ENCODE measurements around the gene STRN. TPM values are rescaled to one million over a fixed set of nuclear protein-coding genes. Genes with fewer than 3 reads are reported as not detected.

Gene STRN
- total RNA-seq, 2 donors from 2014 or later, result 44.0 to 50.6 TPM

GRCh38 chr2:36824273-36824672, 142.1 kb downstream of the STRN start:
- peak; percentile 67 for DNase-seq
- H3K9me3 ChIP-seq (ENCODE audit: control insufficient read depth, low read length), result no peaks in the 10 kb centered on the region
- Mint-ChIP-seq H3K27me3 (ENCODE audit: insufficient read depth) (no peaks in the 10 kb centered on the region), H3K4me3 (no peak overlapping the region), H3K36me3 (ENCODE audit: low read depth) (no peaks in the 10 kb centered on the region), H3K27ac (no peak overlapping the region), H3K9me3 (no peaks in the 10 kb centered on the region), H3K4me1 (peaks cover 17% of the 10 kb centered on the region)
- no peak overlapping the region for H3K4me3 ChIP-seq (ENCODE audit: low read length)
- WGBS, 2 experiments (ENCODE audit: insufficient coverage in 1 of 2, insufficient read length in 1 of 2), result 65 to 75% methylated on average over 3 to 7 of the region's 7 CpGs
- TF ChIP-seq CTCF (conservative IDR thresholded peaks at IDR 0.05), result no peak
- no peaks in the 10 kb centered on the region for H3K36me3 ChIP-seq (ENCODE audit: control insufficient read depth, insufficient read depth, low read length)
- no peak overlapping the region for H3K27ac ChIP-seq (ENCODE audit: low read depth, low read length)
- no peaks in the 10 kb centered on the region for H3K27me3 ChIP-seq (ENCODE audit: control insufficient read depth, insufficient read depth, low read length, poor library complexity, severe bottlenecking)
- H3K4me1 ChIP-seq (ENCODE audit: control insufficient read depth, insufficient read depth, low read length), result no peaks in the 10 kb centered on the region
- no peak overlapping the region for H3K9ac ChIP-seq (ENCODE audit: extremely low read depth, low read length, poor library complexity, severe bottlenecking)

GRCh38 chr2:36823862-36824261, 142.5 kb downstream of the STRN start:
- WGBS, 2 experiments (ENCODE audit: insufficient coverage in 1 of 2, insufficient read length in 1 of 2), result 90 to 94% methylated on average over 7 to 10 of the region's 10 CpGs
- no peaks in the 10 kb centered on the region for H3K27me3 Mint-ChIP-seq (ENCODE audit: insufficient read depth)
- Histone ChIP-seq H3K27me3 (ENCODE audit: control insufficient read depth, insufficient read depth, low read length, poor library complexity, severe bottlenecking) (no peaks in the 10 kb centered on the region), H3K36me3 (ENCODE audit: control insufficient read depth, insufficient read depth, low read length) (no peaks in the 10 kb centered on the region), H3K27ac (ENCODE audit: low read depth, low read length) (no peak overlapping the region), H3K4me1 (ENCODE audit: control insufficient read depth, insufficient read depth, low read length) (no peaks in the 10 kb centered on the region), H3K9ac (ENCODE audit: extremely low read depth, low read length, poor library complexity, severe bottlenecking) (no peak overlapping the region), H3K4me3 (ENCODE audit: low read length) (no peak overlapping the region), H3K9me3 (ENCODE audit: control insufficient read depth, low read length) (no peaks in the 10 kb centered on the region)
- peaks cover 20% of the 10 kb centered on the region for H3K4me1 Mint-ChIP-seq
- H3K9me3 Mint-ChIP-seq, result no peaks in the 10 kb centered on the region
- H3K27ac Mint-ChIP-seq, result no peak overlapping the region
- no peak for DNase-seq
- no peaks in the 10 kb centered on the region for H3K36me3 Mint-ChIP-seq (ENCODE audit: low read depth)
- H3K4me3 Mint-ChIP-seq, result no peak overlapping the region
- TF ChIP-seq CTCF (conservative IDR thresholded peaks at IDR 0.05), result no peak

GRCh38 chr2:36820942-36821605, 145.3 kb downstream of the STRN start:
- Histone ChIP-seq H3K27me3 (ENCODE audit: control insufficient read depth, insufficient read depth, low read length, poor library complexity, severe bottlenecking) (no peaks in the 10 kb centered on the region), H3K27ac (ENCODE audit: low read depth, low read length) (no peak overlapping the region), H3K9me3 (ENCODE audit: control insufficient read depth, low read length) (no peaks in the 10 kb centered on the region), H3K9ac (ENCODE audit: extremely low read depth, low read length, poor library complexity, severe bottlenecking) (no peak overlapping the region), H3K36me3 (ENCODE audit: control insufficient read depth, insufficient read depth, low read length) (no peaks in the 10 kb centered on the region), H3K4me3 (ENCODE audit: low read length) (no peak overlapping the region), H3K4me1 (ENCODE audit: control insufficient read depth, insufficient read depth, low read length) (no peaks in the 10 kb centered on the region)
- H3K36me3 Mint-ChIP-seq (ENCODE audit: low read depth), result no peaks in the 10 kb centered on the region
- H3K4me1 Mint-ChIP-seq, result peaks cover 21% of the 10 kb centered on the region
- no peak overlapping the region for H3K27ac Mint-ChIP-seq
- DNase-seq, result no peak
- H3K27me3 Mint-ChIP-seq (ENCODE audit: insufficient read depth), result no peaks in the 10 kb centered on the region
- H3K4me3 Mint-ChIP-seq, result no peak overlapping the region
- 92 to 95% methylated on average over 4 to 7 of the region's 7 CpGs for WGBS, 2 experiments (ENCODE audit: insufficient coverage in 1 of 2, insufficient read length in 1 of 2)
- no peak for TF ChIP-seq CTCF (conservative IDR thresholded peaks at IDR 0.05)
- H3K9me3 Mint-ChIP-seq, result no peaks in the 10 kb centered on the region
